IPS-15b (cell line): Measurements from ENCODE around the gene P2RY6.

Experiments used
- H3K27me3 ChIP-seq: one replicate; pipeline ENCODE4 v1.6.1; 2013; ENCODE audit warnings: low read length; ENCODE audit not compliant: control insufficient read depth, insufficient read depth
- H3K36me3 ChIP-seq: one replicate; pipeline ENCODE4 v1.6.1; 2013; ENCODE audit warnings: low read length; ENCODE audit not compliant: control insufficient read depth, insufficient read depth
- H3K4me1 ChIP-seq: one replicate; pipeline ENCODE4 v1.6.1; 2013; ENCODE audit warnings: mild to moderate bottlenecking, low read length; ENCODE audit not compliant: control insufficient read depth, insufficient read depth
- H3K4me3 ChIP-seq: one replicate; pipeline ENCODE4 v1.5.1; 2013; ENCODE audit warnings: low read depth, low read length
- H3K9ac ChIP-seq: one replicate; pipeline ENCODE4 v1.6.1; 2013; ENCODE audit warnings: low read depth, mild to moderate bottlenecking, low read length
- H3K9me3 ChIP-seq: one replicate; pipeline ENCODE4 v1.6.1; 2013; ENCODE audit warnings: mild to moderate bottlenecking, low read length; ENCODE audit not compliant: control insufficient read depth, insufficient read depth

P2RY6 gene

GRCh38 chr11:73344191-73344607, 72.1 kb downstream of the P2RY6 start:
- H3K36me3 ChIP-seq = no peaks in the 10 kb centered on the region
- H3K4me3 ChIP-seq = no peak overlapping the region
- no peak overlapping the region for H3K9ac ChIP-seq
- H3K27me3 ChIP-seq = peaks cover 25% of the 10 kb centered on the region
- H3K4me1 ChIP-seq = peaks cover 4% of the 10 kb centered on the region
- no peaks in the 10 kb centered on the region for H3K9me3 ChIP-seq

DNA sequence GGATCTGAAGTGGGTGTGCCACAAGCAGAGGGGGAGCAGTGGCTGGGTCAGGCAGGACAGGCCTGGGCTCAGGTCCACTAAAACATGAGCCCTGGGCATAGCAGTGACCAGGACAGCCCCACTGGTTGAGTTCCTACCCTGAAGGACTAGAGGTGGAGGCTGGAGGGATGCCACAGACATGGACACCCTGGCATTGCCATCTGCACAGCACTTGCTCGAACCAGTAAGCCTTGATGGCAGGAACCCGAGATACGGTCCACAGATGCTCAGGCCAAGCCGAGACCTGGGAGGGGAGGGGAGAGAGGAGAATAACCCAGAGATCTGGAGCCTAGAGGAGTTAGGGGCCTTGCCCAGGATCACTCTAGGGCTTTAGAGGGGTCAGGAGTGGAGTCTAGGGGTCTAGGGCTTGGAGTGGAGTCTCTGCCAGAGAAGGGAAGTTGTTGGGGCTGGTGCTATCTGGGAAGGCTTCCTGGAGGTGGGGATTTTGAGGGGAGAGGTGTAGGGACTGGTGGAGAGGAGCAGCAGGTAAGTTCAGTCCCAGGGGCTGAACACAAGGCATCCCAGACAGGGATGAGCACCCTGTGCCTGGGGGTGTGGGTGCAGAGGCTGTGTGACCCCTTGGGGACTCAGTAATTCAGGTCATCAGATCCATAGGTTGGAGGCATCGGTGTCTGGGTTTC, 73.5 kb downstream of the P2RY6 start:
- Histone ChIP-seq H3K4me3 (no peak overlapping the region), H3K9me3 (no peaks in the 10 kb centered on the region), H3K9ac (no peak overlapping the region), H3K36me3 (no peaks in the 10 kb centered on the region), H3K4me1 (peaks cover 4% of the 10 kb centered on the region), H3K27me3 (peaks cover 22% of the 10 kb centered on the region)

GRCh38 chr11:73346186-73346935, 74.2 kb downstream of the P2RY6 start:
- Histone ChIP-seq H3K4me1 (peaks cover 4% of the 10 kb centered on the region), H3K36me3 (no peaks in the 10 kb centered on the region), H3K27me3 (peaks cover 16% of the 10 kb centered on the region), H3K4me3 (no peak overlapping the region), H3K9me3 (no peaks in the 10 kb centered on the region), H3K9ac (no peak overlapping the region)

DNA sequence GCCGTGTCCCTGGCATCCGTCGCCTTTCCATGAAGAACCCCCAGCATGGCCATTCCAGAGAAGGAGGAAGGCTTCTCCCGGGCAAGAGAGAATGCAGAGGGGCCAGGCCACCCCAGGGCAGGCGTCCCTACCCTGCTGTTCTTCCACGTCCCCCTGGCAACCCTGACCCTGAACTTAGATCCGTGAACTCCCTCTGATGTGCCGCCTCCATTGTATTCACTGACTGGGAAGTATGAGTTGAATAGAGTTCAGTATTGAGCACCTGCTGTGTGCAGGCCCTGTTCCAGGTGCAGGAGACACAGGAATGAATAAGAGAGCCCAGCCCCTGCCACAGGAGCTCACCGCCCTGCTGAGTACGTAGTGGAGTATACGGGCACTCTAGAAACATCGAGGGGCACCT, 74.9 kb downstream of the P2RY6 start:
- Histone ChIP-seq H3K4me1 (peaks cover 4% of the 10 kb centered on the region), H3K4me3 (no peak overlapping the region), H3K9me3 (no peaks in the 10 kb centered on the region), H3K27me3 (peaks cover 10% of the 10 kb centered on the region), H3K36me3 (no peaks in the 10 kb centered on the region), H3K9ac (no peak overlapping the region)
